RKO (cell line): ENCODE measurements around the gene SYT12.
"Not testable (repeated sequence)": the region's sequence is repeated elsewhere in the genome, so short reads cannot be mapped to it uniquely, and the experiment has no call there.

Source experiments
- DNase-seq: peaks from one replicate; pipeline ENCODE4 v3.0.0-alpha.2; 2016; ENCODE audit warnings: low spot score

Gene SYT12

GRCh38 chr11:66999555-66999954, 23.4 kb upstream of the SYT12 start:
- no peak for DNase-seq

- no peak for DNase-seq
Measured at GRCh38 chr11:67001332-67001731, 21.6 kb upstream of the SYT12 start.

GRCh38 chr11:67002297-67002913, 20.5 kb upstream of the SYT12 start:
- DNase-seq, result no peak

GRCh38 chr11:67002921-67003411, 20.0 kb upstream of the SYT12 start:
- no peak for DNase-seq

GRCh38 chr11:67005200-67005599, 17.7 kb upstream of the SYT12 start:
- DNase-seq, result not testable (repeated sequence)

GRCh38 chr11:67006029-67006884, 16.7 kb upstream of the SYT12 start:
- DNase-seq, result peak; percentile 37

GRCh38 chr11:67007126-67007525, 15.8 kb upstream of the SYT12 start:
- DNase-seq, result no peak

GRCh38 chr11:67010296-67010905, 12.5 kb upstream of the SYT12 start:
- DNase-seq, result no peak

- no peak for DNase-seq
Measured at GRCh38 chr11:67013511-67014045, 9.4 kb upstream of the SYT12 start.

- no peak for DNase-seq
Measured at GRCh38 chr11:67014343-67014742, 8.6 kb upstream of the SYT12 start.

GRCh38 chr11:67015048-67015447, 7.9 kb upstream of the SYT12 start:
- no peak for DNase-seq

- no peak for DNase-seq
Measured at GRCh38 chr11:67016550-67016949, 6.4 kb upstream of the SYT12 start.

GRCh38 chr11:67020949-67021348, 2.0 kb upstream of the SYT12 start:
- DNase-seq, result no peak

- DNase-seq, result peak; percentile 38
Measured at GRCh38 chr11:67022341-67022933, 497 bp upstream of the SYT12 start.

GRCh38 chr11:67023957-67024353, 1.0 kb downstream of the SYT12 start:
- DNase-seq, result no peak

- DNase-seq, result no peak
Measured at GRCh38 chr11:67024410-67024809, 1.5 kb downstream of the SYT12 start.

- DNase-seq, result no peak
Measured at GRCh38 chr11:67024966-67025365, 2.0 kb downstream of the SYT12 start.

- no peak for DNase-seq
Measured at GRCh38 chr11:67025750-67026149, 2.8 kb downstream of the SYT12 start.

- no peak for DNase-seq
Measured at GRCh38 chr11:67026941-67027340, 4.0 kb downstream of the SYT12 start.

- DNase-seq, result no peak
Measured at GRCh38 chr11:67027483-67027930, 4.6 kb downstream of the SYT12 start.

GRCh38 chr11:67027943-67028542, 5.1 kb downstream of the SYT12 start:
- no peak for DNase-seq

- no peak for DNase-seq
Measured at GRCh38 chr11:67029146-67029545, 6.2 kb downstream of the SYT12 start.
